Activated CD8-positive, alpha-beta T cell treated with anti-CD3 and anti-CD28 coated beads, Interleukin-2, amount 10 ng/mL, durations not matched to agents 7 days and 5 days (primary cell): ENCODE measurements around the gene LDB3. TPM values are rescaled to one million over a fixed set of nuclear protein-coding genes. Genes with fewer than 3 reads are reported as not detected.
A peak's percentile ranks its signal among the peaks of the same experiment; 100 is the strongest.

ENCODE experiments used
- ATAC-seq: fragments of 150-1000 bp; cut with Tn5 transposase; one replicate; pipeline ENCODE4 v1.10.0; 2021; ENCODE audit warnings: moderate library complexity
- CTCF ChIA-PET: fragments of 350-600 bp; sonication (Branson Sonifier 250); formaldehyde crosslinking; loops from one replicate; lab custom pipeline; 2021; ENCODE audit warnings: antibody characterized with exemption; lab: Charles Lee
- POLR2A ChIA-PET: fragments of 350-600 bp; sonication (Branson Sonifier 250); formaldehyde crosslinking; loops from one replicate; lab custom pipeline; 2021; ENCODE audit warnings: antibody characterized with exemption; lab: Charles Lee
- DNase-seq: peaks from one replicate; pipeline ENCODE4 v3.0.0-alpha.2; 2020
- H3K27ac Mint-ChIP-seq: one replicate; pipeline ENCODE4 v1.8.0; 2021; ENCODE audit warnings: mild to moderate bottlenecking, mixed read lengths
- H3K27me3 Mint-ChIP-seq: one replicate; pipeline ENCODE4 v1.8.0; 2021; ENCODE audit warnings: low read depth, mixed read lengths
- H3K36me3 Mint-ChIP-seq: one replicate; pipeline ENCODE4 v1.8.0; 2021; ENCODE audit warnings: low read depth, mixed read lengths
- H3K4me1 Mint-ChIP-seq: one replicate; pipeline ENCODE4 v1.8.0; 2021; ENCODE audit warnings: low read depth, mixed read lengths
- H3K4me3 Mint-ChIP-seq: one replicate; pipeline ENCODE4 v1.8.0; 2021; ENCODE audit warnings: mild to moderate bottlenecking, mixed read lengths
- H3K9me3 Mint-ChIP-seq: one replicate; pipeline ENCODE4 v1.8.0; 2022; ENCODE audit warnings: mixed read lengths; ENCODE audit not compliant: insufficient read depth
- total RNA-seq, 2 experiments: library from RNA; stranded (reverse); gene quantifications; one replicate each; pipeline ENCODE4 v1.2.3, GENCODE V29; 2021

Gene LDB3
- total RNA-seq, 2 experiments from 2014 or later: 0.05 TPM; not detected in 1

DNA sequence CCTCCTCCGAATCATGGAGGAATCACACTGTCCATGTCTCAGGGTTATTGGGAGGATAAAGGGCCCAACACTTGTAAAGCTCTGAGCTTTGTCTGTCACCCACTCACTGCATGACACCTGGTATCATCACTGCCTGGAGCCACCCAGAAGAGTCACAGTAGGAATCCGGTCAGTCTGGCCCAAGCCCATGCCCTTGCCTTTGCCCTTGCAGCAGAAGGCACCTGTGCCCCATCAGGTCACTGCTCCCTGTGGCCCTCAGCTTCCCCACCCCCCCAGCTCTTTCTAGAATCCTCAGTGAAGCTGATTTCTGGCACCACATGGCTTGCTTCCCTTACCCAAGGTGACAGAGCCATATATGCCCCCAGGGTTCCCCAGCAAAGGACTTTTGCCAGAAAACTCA lies 14.4 kb downstream of the LDB3 start:
- peaks cover 2% of the 10 kb centered on the region for H3K27me3 Mint-ChIP-seq
- no peaks in the 10 kb centered on the region for H3K9me3 Mint-ChIP-seq
- no peak for ATAC-seq
- no peaks in the 10 kb centered on the region for H3K4me1 Mint-ChIP-seq
- no peak overlapping the region for H3K4me3 Mint-ChIP-seq
- no peak overlapping the region for H3K27ac Mint-ChIP-seq
- no peaks in the 10 kb centered on the region for H3K36me3 Mint-ChIP-seq
- ChIA-PET POLR2A (interaction anchor here (0.7 kb wide), 1 partner anchor 283 kb away, joined by 3 read pairs; no protein-coding TSS in a partner anchor), CTCF (no interaction called here)
- DNase-seq: no peak

DNA sequence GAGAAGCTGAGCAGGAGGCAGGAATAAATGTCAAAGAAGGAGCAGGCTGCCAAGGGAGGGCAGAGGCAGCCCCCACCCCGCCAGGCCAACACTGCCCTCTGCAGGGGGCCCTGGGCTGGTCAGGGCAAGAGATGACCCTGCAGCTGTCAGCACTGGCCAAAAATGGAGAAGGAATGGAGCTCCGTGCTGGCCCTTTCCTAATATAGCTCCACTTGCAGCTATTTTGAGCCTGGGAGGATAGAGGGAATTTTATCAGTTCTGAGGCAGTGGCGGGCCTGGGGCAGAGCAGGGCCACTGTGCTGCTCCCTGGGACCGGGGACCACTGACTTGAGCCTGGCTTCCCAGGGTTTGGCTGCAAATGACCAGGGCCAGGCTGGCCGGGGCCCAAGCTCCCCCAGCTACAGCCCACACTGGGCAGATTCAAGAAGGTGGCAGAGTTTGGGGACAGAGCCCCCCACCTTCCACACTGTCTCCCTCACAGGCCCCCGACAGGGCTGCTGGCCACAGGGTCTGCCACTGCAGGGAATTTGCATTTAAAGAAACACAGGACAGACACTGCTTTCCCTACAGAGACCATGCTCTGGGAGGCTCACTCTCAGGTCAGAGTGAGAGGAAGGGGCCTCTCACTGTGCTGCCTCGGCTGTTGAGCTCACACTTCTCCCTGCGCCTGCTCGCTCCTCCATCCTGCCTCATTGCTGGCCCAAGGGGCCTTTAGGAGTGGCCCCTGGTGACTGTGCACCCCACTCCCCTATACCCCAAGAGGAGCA lies 16.2 kb downstream of the LDB3 start:
- Mint-ChIP-seq H3K4me1 (peaks cover 6% of the 10 kb centered on the region), H3K27me3 (no peaks in the 10 kb centered on the region), H3K9me3 (no peaks in the 10 kb centered on the region), H3K36me3 (no peaks in the 10 kb centered on the region), H3K27ac (no peak overlapping the region), H3K4me3 (no peak overlapping the region)
- ChIA-PET CTCF (interaction anchor here (0.9 to 1.0 kb wide), 2 partner anchors 11 to 255 kb away, joined by 3 to 6 read pairs; no protein-coding TSS in a partner anchor), POLR2A (interaction anchor here (0.6 kb wide), 1 partner anchor 33 kb away, joined by 3 read pairs; no protein-coding TSS in a partner anchor)
- ATAC-seq: no peak
- DNase-seq: no peak

DNA sequence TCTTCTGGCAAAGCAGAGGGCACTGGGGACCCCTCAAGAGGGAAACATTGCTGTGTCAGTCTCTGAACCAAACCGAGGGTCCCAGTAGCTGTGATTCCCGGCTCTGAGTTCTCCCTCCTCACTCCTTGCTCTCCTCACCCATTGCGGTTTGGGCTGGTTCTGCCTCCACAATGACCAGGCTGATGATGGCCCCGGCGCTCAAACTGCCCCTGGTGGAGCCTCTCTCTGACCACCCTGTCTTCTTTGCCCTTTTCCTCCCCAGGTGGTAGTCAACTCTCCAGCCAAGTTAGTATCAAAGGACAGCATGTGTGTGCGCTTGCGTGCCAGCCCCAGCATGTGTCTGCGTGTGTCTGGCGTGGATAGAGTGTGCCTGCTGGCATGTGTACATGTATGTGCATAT lies 17.1 kb downstream of the LDB3 start:
- DNase-seq (no peak), ATAC-seq (no peak)
- Mint-ChIP-seq H3K36me3 (no peaks in the 10 kb centered on the region), H3K9me3 (no peaks in the 10 kb centered on the region), H3K27me3 (no peaks in the 10 kb centered on the region), H3K27ac (no peak overlapping the region), H3K4me1 (peaks cover 6% of the 10 kb centered on the region), H3K4me3 (no peak overlapping the region)
- POLR2A ChIA-PET: interaction anchor here (0.6 kb wide), 1 partner anchor 34 kb away, joined by 3 read pairs; no protein-coding TSS in a partner anchor
- CTCF ChIA-PET: no interaction called here

DNA sequence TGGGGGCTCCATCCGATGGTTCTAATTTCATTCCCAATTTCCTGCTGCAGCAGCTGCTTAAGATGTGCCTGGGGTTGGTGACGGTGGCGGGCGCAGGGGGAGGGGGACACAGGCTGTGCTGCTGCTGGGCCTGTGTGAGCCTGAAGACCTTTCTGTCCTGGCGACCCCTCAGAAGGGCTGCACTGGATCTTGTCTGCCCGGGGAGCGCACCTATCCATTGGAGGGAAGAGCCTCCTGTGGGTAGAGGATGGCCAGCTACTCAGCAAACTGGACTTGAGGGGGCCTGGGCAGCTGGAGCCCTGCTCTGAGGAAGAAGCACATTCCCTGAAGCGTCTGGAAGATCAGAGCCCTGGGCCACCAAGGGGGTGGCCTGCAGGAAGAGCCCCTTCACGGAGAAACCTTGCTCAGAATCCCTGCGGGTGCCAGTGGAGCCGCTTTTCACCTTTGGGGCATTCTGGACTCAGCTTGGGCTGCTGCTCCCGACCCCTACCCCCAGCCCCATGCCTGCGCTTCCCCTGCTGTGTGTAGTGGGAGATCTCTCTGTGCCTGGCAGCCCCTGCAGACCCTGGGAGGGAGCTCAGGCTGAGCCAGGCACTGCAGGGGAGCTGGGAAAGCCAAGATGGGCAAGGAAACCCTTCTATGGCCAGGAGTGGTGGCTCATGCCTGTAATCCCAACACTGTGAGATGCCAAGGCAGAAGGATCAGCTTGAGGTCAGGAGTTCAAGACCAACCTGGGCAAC lies 17.8 kb downstream of the LDB3 start:
- no peak for DNase-seq
- ChIA-PET POLR2A (no interaction called here), CTCF (interaction anchor here (3.3 kb wide), 1 partner anchor 214 kb away, joined by 21 read pairs; no protein-coding TSS in a partner anchor)
- Mint-ChIP-seq H3K4me1 (peaks cover 6% of the 10 kb centered on the region), H3K27ac (no peak overlapping the region), H3K27me3 (no peaks in the 10 kb centered on the region), H3K9me3 (no peaks in the 10 kb centered on the region), H3K36me3 (no peaks in the 10 kb centered on the region), H3K4me3 (no peak overlapping the region)
- no peak for ATAC-seq

DNA sequence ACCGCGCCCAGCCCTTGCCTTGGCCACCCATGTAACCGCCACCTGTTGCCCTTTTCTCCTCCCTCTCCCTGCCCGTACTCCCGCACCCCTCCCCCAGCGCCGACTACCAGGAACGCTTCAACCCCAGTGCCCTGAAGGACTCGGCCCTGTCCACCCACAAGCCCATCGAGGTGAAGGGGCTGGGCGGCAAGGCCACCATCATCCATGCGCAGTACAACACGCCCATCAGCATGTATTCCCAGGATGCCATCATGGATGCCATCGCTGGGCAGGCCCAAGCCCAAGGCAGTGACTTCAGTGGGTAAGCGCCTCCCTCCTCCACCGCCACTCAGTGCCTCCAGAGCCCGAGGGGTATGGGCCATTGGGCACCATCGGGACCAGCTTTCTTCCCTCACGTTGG lies 18.7 kb downstream of the LDB3 start:
- Mint-ChIP-seq H3K27ac (no peak overlapping the region), H3K4me1 (peaks cover 6% of the 10 kb centered on the region)

DNA sequence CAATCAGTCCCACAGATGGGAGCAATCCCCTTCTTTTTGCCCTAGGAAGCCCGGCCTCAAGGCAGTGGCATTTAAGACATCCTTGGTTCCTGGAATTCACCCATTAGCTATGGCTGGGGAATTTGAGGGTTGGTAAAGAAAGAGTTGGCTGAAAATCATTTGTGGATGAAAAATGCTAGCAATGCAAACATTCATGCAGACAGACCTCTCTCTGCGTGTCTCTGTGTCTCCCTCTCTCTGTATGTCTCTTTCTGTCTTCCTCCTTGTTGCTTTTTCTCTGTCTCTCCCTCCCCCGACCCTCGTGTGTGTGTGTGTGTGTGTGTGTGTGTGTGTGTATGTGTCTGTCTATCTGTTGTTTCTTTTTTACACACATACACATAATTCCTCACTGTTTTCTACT lies 19.4 kb downstream of the LDB3 start:
- Mint-ChIP-seq H3K27me3 (no peaks in the 10 kb centered on the region), H3K36me3 (no peaks in the 10 kb centered on the region), H3K4me1 (peaks cover 6% of the 10 kb centered on the region), H3K9me3 (no peaks in the 10 kb centered on the region), H3K4me3 (no peak overlapping the region), H3K27ac (no peak overlapping the region)
- ChIA-PET CTCF (interaction anchor here (1.4 to 3.3 kb wide), 2 partner anchors 24 to 212 kb away, joined by 10 to 21 read pairs; no protein-coding TSS in a partner anchor), POLR2A (no interaction called here)
- no peak for ATAC-seq
- no peak for DNase-seq

More for the DNA sequence above, 18.7 kb downstream of the LDB3 start:
- DNase-seq (no peak), ATAC-seq (no peak)
- no peaks in the 10 kb centered on the region for H3K9me3 Mint-ChIP-seq
- no peaks in the 10 kb centered on the region for H3K36me3 Mint-ChIP-seq
- H3K4me3 Mint-ChIP-seq: no peak overlapping the region
- POLR2A ChIA-PET: no interaction called here
- H3K27me3 Mint-ChIP-seq: no peaks in the 10 kb centered on the region
- CTCF ChIA-PET: interaction anchor here (3.3 kb wide), 1 partner anchor 213 kb away, joined by 21 read pairs; no protein-coding TSS in a partner anchor

DNA sequence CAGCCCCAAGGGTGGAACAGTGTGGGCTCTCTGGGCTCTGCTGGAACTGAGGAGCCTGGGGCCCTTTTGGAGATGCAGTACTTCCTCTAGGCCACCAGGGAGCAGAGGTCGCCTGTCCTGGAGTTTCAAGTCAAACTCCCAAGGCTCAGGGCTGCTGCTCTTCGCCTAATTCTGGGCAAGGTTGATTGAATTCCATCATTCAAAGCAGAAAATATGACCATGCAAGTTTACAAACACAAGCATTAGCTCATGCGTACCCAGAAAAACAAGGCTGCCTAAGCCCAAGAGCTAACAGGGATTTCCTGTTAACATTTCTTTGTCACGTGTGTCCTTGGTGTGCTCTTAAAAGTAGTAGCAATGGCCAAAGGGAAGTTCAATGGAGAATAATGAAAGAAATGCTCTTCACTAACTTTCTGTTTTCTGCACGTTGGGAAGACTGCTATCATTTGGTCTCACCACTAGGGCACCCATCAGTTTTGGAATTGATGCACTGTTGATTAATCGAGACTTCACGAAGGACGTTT lies 20.1 kb downstream of the LDB3 start:
- ChIA-PET POLR2A (no interaction called here), CTCF (interaction anchor here (0.7 to 3.3 kb wide), 8 partner anchors 15 to 221 kb away, joined by 3 to 21 read pairs (median 3); no protein-coding TSS in a partner anchor)
- DNase-seq: peak; percentile 69
- no peak overlapping the region for H3K4me3 Mint-ChIP-seq
- ATAC-seq: peak; percentile 86
- no peaks in the 10 kb centered on the region for H3K36me3 Mint-ChIP-seq
- no peaks in the 10 kb centered on the region for H3K9me3 Mint-ChIP-seq
- H3K27me3 Mint-ChIP-seq: no peaks in the 10 kb centered on the region
- peaks cover 6% of the 10 kb centered on the region for H3K4me1 Mint-ChIP-seq
- H3K27ac Mint-ChIP-seq: no peak overlapping the region

DNA sequence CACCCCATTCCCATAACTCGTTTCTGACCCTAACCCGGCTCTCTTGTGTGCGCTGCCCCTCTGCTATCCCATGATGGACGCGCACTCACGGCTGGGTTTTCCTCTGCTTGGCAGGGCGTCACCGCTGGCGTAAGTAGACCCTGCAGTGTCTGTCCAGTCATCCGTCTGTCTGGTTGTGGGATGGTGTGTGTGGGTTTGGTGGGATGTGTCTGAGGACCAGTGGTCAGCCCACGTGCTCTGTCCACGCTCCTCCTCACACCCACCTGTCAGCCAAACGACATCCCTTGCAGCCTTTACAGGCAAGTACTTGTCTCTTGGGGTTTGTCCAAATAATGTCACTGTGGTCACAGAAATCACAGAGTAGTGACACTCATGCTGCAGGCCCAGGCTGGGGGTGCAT lies 20.8 kb downstream of the LDB3 start:
- peaks cover 6% of the 10 kb centered on the region for H3K4me1 Mint-ChIP-seq
- ATAC-seq (no peak), DNase-seq (no peak)
- no peak overlapping the region for H3K27ac Mint-ChIP-seq
- H3K27me3 Mint-ChIP-seq: no peaks in the 10 kb centered on the region
- ChIA-PET CTCF (interaction anchor here (0.8 to 3.3 kb wide), 5 partner anchors 15 to 220 kb away, joined by 3 to 21 read pairs (median 3); no protein-coding TSS in a partner anchor), POLR2A (no interaction called here)
- H3K36me3 Mint-ChIP-seq: no peaks in the 10 kb centered on the region
- no peak overlapping the region for H3K4me3 Mint-ChIP-seq
- no peaks in the 10 kb centered on the region for H3K9me3 Mint-ChIP-seq

DNA sequence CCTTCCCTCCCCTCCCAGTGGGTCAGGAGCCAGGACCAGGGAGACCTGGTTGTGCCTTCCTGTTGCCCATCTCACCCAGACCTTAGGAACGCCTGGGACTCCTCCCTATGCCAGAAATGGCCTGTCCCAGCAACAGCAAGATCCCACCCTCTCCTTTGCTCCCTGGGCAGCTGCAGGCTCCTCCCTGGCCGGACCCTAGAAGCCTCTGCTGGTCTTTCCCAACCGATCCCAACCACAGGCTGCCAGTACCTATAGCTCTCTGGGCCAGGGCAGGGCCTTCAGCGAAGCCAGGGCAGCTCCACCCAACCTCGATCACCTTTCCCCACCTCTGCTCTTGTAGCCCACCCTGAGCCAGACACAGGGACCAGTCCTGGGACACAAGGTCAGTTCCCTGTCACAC lies 21.9 kb downstream of the LDB3 start:
- Mint-ChIP-seq H3K4me3 (no peak overlapping the region), H3K4me1 (peaks cover 6% of the 10 kb centered on the region), H3K9me3 (no peaks in the 10 kb centered on the region), H3K27me3 (no peaks in the 10 kb centered on the region), H3K27ac (no peak overlapping the region), H3K36me3 (no peaks in the 10 kb centered on the region)
- DNase-seq (no peak), ATAC-seq (no peak)
- ChIA-PET CTCF (interaction anchor here (1.1 to 1.6 kb wide), 2 partner anchors 22 to 209 kb away, joined by 3 read pairs; no protein-coding TSS in a partner anchor), POLR2A (interaction anchor here (0.5 kb wide), 1 partner anchor 814 kb away, joined by 3 read pairs; the partner anchor contains the start of gene MINPP1)

DNA sequence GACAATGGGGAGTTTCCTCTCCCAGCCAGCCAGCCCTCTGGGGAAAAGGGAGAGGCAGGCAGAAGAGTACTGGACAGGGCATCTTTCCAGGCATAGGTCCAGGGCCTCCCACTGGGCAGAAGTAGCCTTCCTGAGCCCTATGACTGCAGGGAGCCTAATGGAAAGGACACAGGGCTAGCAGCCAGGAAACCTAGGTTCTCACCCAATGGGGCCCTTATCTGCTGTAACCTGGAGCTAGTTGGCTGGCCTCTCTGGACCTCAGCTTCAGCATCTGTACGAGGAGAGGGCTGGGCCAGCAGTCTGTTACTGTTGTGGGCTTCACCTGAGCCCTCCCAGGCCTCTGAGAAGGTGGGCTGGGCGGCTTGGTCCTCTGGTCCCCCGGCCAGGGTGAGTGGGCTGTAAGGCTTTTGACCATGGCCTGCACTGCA lies 22.4 kb downstream of the LDB3 start:
- ChIA-PET CTCF (interaction anchor here (1.1 to 1.6 kb wide), 2 partner anchors 22 to 209 kb away, joined by 3 read pairs; no protein-coding TSS in a partner anchor), POLR2A (no interaction called here)

DNA sequence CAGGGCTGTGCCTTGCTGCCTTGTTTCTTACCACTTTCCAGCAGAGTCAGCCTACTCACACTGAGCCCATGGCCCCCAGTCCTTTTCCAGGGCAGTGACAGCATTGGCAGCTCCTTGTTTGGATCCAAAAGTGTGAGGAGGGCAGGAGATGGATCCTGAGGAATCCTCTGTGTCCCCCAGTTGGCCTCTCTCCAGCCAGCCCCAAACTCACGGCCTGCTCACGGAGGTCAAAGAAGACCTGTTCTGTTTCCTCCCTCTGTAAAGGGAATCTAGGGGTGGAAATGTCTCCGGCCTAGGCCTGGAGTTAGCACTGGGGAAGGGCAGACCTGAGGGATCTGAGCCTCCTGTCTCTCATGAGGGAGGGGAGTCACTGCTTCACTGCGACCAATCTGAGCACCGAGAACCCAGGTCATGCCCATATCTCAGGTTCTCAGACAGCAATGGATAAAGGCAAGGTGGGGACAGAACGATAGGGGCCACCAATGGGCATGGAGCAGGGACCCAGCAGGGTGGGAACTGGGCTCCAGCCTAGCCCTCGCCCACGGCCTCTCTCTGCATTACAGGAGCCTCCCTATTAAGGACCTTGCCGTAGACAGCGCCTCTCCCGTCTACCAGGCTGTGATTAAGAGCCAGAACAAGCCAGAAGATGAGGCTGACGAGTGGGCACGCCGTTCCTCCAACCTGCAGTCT lies 23.2 kb downstream of the LDB3 start:
- Mint-ChIP-seq H3K27me3 (peaks cover 3% of the 10 kb centered on the region), H3K9me3 (no peaks in the 10 kb centered on the region), H3K27ac (no peak overlapping the region), H3K36me3 (no peaks in the 10 kb centered on the region), H3K4me1 (peaks cover 6% of the 10 kb centered on the region), H3K4me3 (no peak overlapping the region)
- ChIA-PET POLR2A (no interaction called here), CTCF (interaction anchor here (1.6 kb wide), 1 partner anchor 208 kb away, joined by 3 read pairs; no protein-coding TSS in a partner anchor)
- DNase-seq (no peak), ATAC-seq (no peak)

More for the DNA sequence above, 22.4 kb downstream of the LDB3 start:
- no peaks in the 10 kb centered on the region for H3K9me3 Mint-ChIP-seq
- no peak overlapping the region for H3K27ac Mint-ChIP-seq
- H3K4me1 Mint-ChIP-seq: peaks cover 6% of the 10 kb centered on the region
- no peaks in the 10 kb centered on the region for H3K36me3 Mint-ChIP-seq
- no peak overlapping the region for H3K4me3 Mint-ChIP-seq
- no peaks in the 10 kb centered on the region for H3K27me3 Mint-ChIP-seq
- no peak for ATAC-seq
- DNase-seq: no peak
